Transverse colon (tissue), 4 donors: ENCODE results near the gene CRYBG2.

Experiments
- CTCF ChIP-seq, 5 experiments: fragments of 200-600 bp in 3 of 5; fragments of 450-650 bp in 2 of 5; sonication (generic) in 3 of 5; IDR thresholded peaks; 1 replicate in 2 of 5; 2 replicates in 3 of 5; pipeline ENCODE4 v1.5.1; 2016 to 2017; ENCODE audit warnings: antibody characterized with exemption in 5 of 5, inconsistent platforms in 3 of 5, mild to moderate bottlenecking in 2 of 5, moderate library complexity in 1 of 5
- EP300 ChIP-seq: sonication (generic); formaldehyde crosslinking; IDR thresholded peaks from one replicate; pipeline ENCODE4 v1.6.1; 2017; ENCODE audit warnings: antibody characterized with exemption, low read depth
- POLR2A ChIP-seq: fragments of 450-650 bp; IDR thresholded peaks from one replicate; pipeline ENCODE4 v1.6.1; 2016; ENCODE audit warnings: antibody characterized with exemption, mild to moderate bottlenecking, moderate library complexity
- POLR2AphosphoS5 ChIP-seq, 3 donors: sonication (generic); formaldehyde crosslinking; IDR thresholded peaks; one replicate each; pipeline ENCODE4 v1.6.1; 2016; ENCODE audit warnings: antibody characterized with exemption in 3 of 3

- TF ChIP-seq CTCF (IDR thresholded peaks at IDR 0.05), result no peak
- TF ChIP-seq EP300, result no peak
- TF ChIP-seq POLR2AphosphoS5 (IDR thresholded peaks at IDR 0.05), result no peak
- no peak for TF ChIP-seq POLR2A
Observed at GRCh38 chr1:26350343-26350700, 3.6 kb downstream of the CRYBG2 start.
